Measurements from ENCODE around the gene MAPK14.

Gene MAPK14

GRCh38 chr6:36099869-36100483 lies 72.4 kb downstream of the MAPK14 start:
- Mint-ChIP-seq H3K4me3 (no peak overlapping the region), H3K27me3 (ENCODE audit: low read depth, poor library complexity) (no peaks in the 10 kb centered on the region), H3K4me1 (peaks cover 27% of the 10 kb centered on the region), H3K36me3 (ENCODE audit: low read depth) (peaks cover 49% of the 10 kb centered on the region), H3K27ac (peak overlapping the region; percentile 62), H3K9me3 (peaks cover 3% of the 10 kb centered on the region)
- TF ChIP-seq CTCF (IDR thresholded peaks at IDR 0.05): no peak
- no peak for DNase-seq

- no peak for TF ChIP-seq CTCF (IDR thresholded peaks at IDR 0.05)
- Mint-ChIP-seq H3K27me3 (ENCODE audit: low read depth, poor library complexity) (no peaks in the 10 kb centered on the region), H3K36me3 (ENCODE audit: low read depth) (peaks cover 56% of the 10 kb centered on the region)
Measured at GRCh38 chr6:36101691-36102090, 74.1 kb downstream of the MAPK14 start.

GRCh38 chr6:36102853-36103252 lies 75.2 kb downstream of the MAPK14 start:
- Mint-ChIP-seq H3K27me3 (ENCODE audit: low read depth, poor library complexity) (no peaks in the 10 kb centered on the region), H3K9me3 (peaks cover 3% of the 10 kb centered on the region), H3K4me1 (peaks cover 33% of the 10 kb centered on the region), H3K36me3 (ENCODE audit: low read depth) (peaks cover 67% of the 10 kb centered on the region), H3K4me3 (no peak overlapping the region), H3K27ac (no peak overlapping the region)
- DNase-seq: no peak
- TF ChIP-seq CTCF (IDR thresholded peaks at IDR 0.05): no peak

More at GRCh38 chr6:36101691-36102090, 74.1 kb downstream of the MAPK14 start:
- no peak for DNase-seq
- no peak overlapping the region for H3K27ac Mint-ChIP-seq
- no peak overlapping the region for H3K4me3 Mint-ChIP-seq
- peaks cover 3% of the 10 kb centered on the region for H3K9me3 Mint-ChIP-seq
- peaks cover 33% of the 10 kb centered on the region for H3K4me1 Mint-ChIP-seq

- H3K4me1 Mint-ChIP-seq: peaks cover 15% of the 10 kb centered on the region
- no peak for TF ChIP-seq CTCF (IDR thresholded peaks at IDR 0.05)
- no peak for DNase-seq
- H3K9me3 Mint-ChIP-seq: peaks cover 3% of the 10 kb centered on the region
- H3K4me3 Mint-ChIP-seq: no peak overlapping the region
- peak overlapping the region; percentile 51 for H3K27ac Mint-ChIP-seq
- H3K27me3 Mint-ChIP-seq (ENCODE audit: low read depth, poor library complexity): no peaks in the 10 kb centered on the region
- H3K36me3 Mint-ChIP-seq (ENCODE audit: low read depth): peaks cover 78% of the 10 kb centered on the region
Measured at GRCh38 chr6:36104836-36105235, 77.2 kb downstream of the MAPK14 start.

- Mint-ChIP-seq H3K27ac (no peak overlapping the region), H3K36me3 (ENCODE audit: low read depth) (peaks cover 61% of the 10 kb centered on the region), H3K4me1 (peaks cover 19% of the 10 kb centered on the region), H3K27me3 (ENCODE audit: low read depth, poor library complexity) (no peaks in the 10 kb centered on the region), H3K4me3 (no peak overlapping the region), H3K9me3 (no peaks in the 10 kb centered on the region)
- TF ChIP-seq CTCF (IDR thresholded peaks at IDR 0.05): no peak
- no peak for DNase-seq
Measured at GRCh38 chr6:36109092-36109491, 81.5 kb downstream of the MAPK14 start.

GRCh38 chr6:36110050-36110449 lies 82.4 kb downstream of the MAPK14 start:
- peaks cover 23% of the 10 kb centered on the region for H3K4me1 Mint-ChIP-seq
- TF ChIP-seq CTCF (IDR thresholded peaks at IDR 0.05): no peak
- peaks cover 51% of the 10 kb centered on the region for H3K36me3 Mint-ChIP-seq (ENCODE audit: low read depth)
- H3K4me3 Mint-ChIP-seq: no peak overlapping the region
- DNase-seq: no peak
- H3K9me3 Mint-ChIP-seq: no peaks in the 10 kb centered on the region
- H3K27ac Mint-ChIP-seq: no peak overlapping the region
- H3K27me3 Mint-ChIP-seq (ENCODE audit: low read depth, poor library complexity): no peaks in the 10 kb centered on the region

Data from nephron progenitor cell (in vitro differentiated cells).